HG03064 (cell line): ENCODE results near the gene PSIP1.

Experiments
- ATAC-seq: cut with Tn5 transposase; IDR thresholded peaks from one replicate; pipeline ENCODE4 v1.9.1; 2021; ENCODE audit warnings: low read depth; ENCODE audit not compliant: unreplicated experiment

The PSIP1 gene

GRCh38 chr9:15509931-15510788 lies 610 bp downstream of the PSIP1 start:
- peak; percentile 37 for ATAC-seq

GRCh38 chr9:15505921-15506320 lies 4.8 kb downstream of the PSIP1 start:
- no peak for ATAC-seq

- ATAC-seq = no peak
These were observed 9.0 kb downstream of the PSIP1 start for GRCh38 chr9:15501803-15502202.

GRCh38 chr9:15501179-15501578 lies 9.6 kb downstream of the PSIP1 start:
- no peak for ATAC-seq

- ATAC-seq = no peak
These were observed 11.6 kb downstream of the PSIP1 start for GRCh38 chr9:15499139-15499538.

GRCh38 chr9:15498246-15498995 lies 12.3 kb downstream of the PSIP1 start:
- ATAC-seq = no peak

GRCh38 chr9:15492485-15493150 lies 18.2 kb downstream of the PSIP1 start:
- ATAC-seq = no peak

GRCh38 chr9:15491950-15492349 lies 18.8 kb downstream of the PSIP1 start:
- no peak for ATAC-seq

- ATAC-seq = no peak
These were observed 24.7 kb downstream of the PSIP1 start for GRCh38 chr9:15485836-15486666.

GRCh38 chr9:15484802-15485201 lies 26.0 kb downstream of the PSIP1 start:
- ATAC-seq = no peak

GRCh38 chr9:15482146-15482545 lies 28.6 kb downstream of the PSIP1 start:
- ATAC-seq = no peak

GRCh38 chr9:15480028-15480427 lies 30.7 kb downstream of the PSIP1 start:
- no peak for ATAC-seq

- no peak for ATAC-seq
These were observed 34.7 kb downstream of the PSIP1 start for GRCh38 chr9:15475923-15476536.

- ATAC-seq = no peak
These were observed 40.9 kb downstream of the PSIP1 start for GRCh38 chr9:15469862-15470261.

GRCh38 chr9:15469406-15469805 lies 41.4 kb downstream of the PSIP1 start:
- no peak for ATAC-seq

GRCh38 chr9:15468145-15468544 lies 42.6 kb downstream of the PSIP1 start:
- ATAC-seq = no peak

- ATAC-seq = no peak
These were observed 49.2 kb downstream of the PSIP1 start for GRCh38 chr9:15461601-15462000.

GRCh38 chr9:15461056-15461455 lies 49.7 kb downstream of the PSIP1 start:
- no peak for ATAC-seq

GRCh38 chr9:15453956-15454355 lies 56.8 kb downstream of the PSIP1 start:
- ATAC-seq = no peak

GRCh38 chr9:15444141-15444540 lies 66.6 kb downstream of the PSIP1 start:
- ATAC-seq = no peak
